Common myeloid progenitor, CD34-positive (primary cell): ENCODE measurements around the gene DEK.
"Not testable (repeated sequence)": the region's sequence is repeated elsewhere in the genome, so short reads cannot be mapped to it uniquely, and the experiment has no call there.

Experiments
- CTCF ChIA-PET: fragments of 350-600 bp; sonication (Branson Sonifier 250); formaldehyde crosslinking; loops from one replicate; lab custom pipeline; 2021; ENCODE audit warnings: antibody characterized with exemption; lab: Charles Lee
- POLR2A ChIA-PET: fragments of 350-600 bp; sonication (Branson Sonifier 250); formaldehyde crosslinking; loops from one replicate; lab custom pipeline; 2021; ENCODE audit warnings: antibody characterized with exemption; lab: Charles Lee
- DNase-seq, 3 donors: peaks; one replicate each; pipeline versions ENCODE4 v3.0.0 to v3.0.0-alpha.2; 2013
- H3K27ac ChIP-seq, 2 experiments: 1 replicate in 1 of 2; 2 replicates in 1 of 2; pipeline ENCODE4 v1.7.0; 2013; ENCODE audit warnings: inconsistent platforms in 2 of 2, low read length in 2 of 2, mild to moderate bottlenecking in 2 of 2, low read depth in 1 of 2, moderate library complexity in 1 of 2; ENCODE audit not compliant: severe bottlenecking in 2 of 2, insufficient read depth in 1 of 2, poor library complexity in 1 of 2
- H3K27me3 ChIP-seq, 5 experiments: replicated peaks in 2 of 5; 1 replicate in 3 of 5; 2 replicates in 2 of 5; pipeline versions ENCODE4 v1.6.1 to v1.7.0; 2013; ENCODE audit warnings: low read length in 4 of 5, mild to moderate bottlenecking in 2 of 5, moderate library complexity in 2 of 5, inconsistent platforms in 1 of 5; ENCODE audit not compliant: insufficient read depth in 5 of 5, control insufficient read depth in 4 of 5
- H3K36me3 ChIP-seq, 4 experiments: 1 replicate in 2 of 4; 2 replicates in 2 of 4; pipeline versions ENCODE4 v1.6.1 to v1.7.0; 2013; ENCODE audit warnings: low read length in 3 of 4, control low read depth in 1 of 4, mild to moderate bottlenecking in 1 of 4; ENCODE audit not compliant: control insufficient read depth in 4 of 4, insufficient read depth in 4 of 4
- H3K4me1 ChIP-seq, 4 experiments: 1 replicate in 3 of 4; 2 replicates in 1 of 4; pipeline versions ENCODE4 v1.6.1 to v1.7.1; 2013; ENCODE audit warnings: low read length in 3 of 4, mild to moderate bottlenecking in 3 of 4, control low read depth in 1 of 4, inconsistent platforms in 1 of 4, moderate library complexity in 1 of 4; ENCODE audit not compliant: control insufficient read depth in 4 of 4, insufficient read depth in 4 of 4; ENCODE audit errors: control extremely low read depth in 1 of 4
- H3K4me3 ChIP-seq, 7 experiments: 1 replicate in 4 of 7; 2 replicates in 3 of 7; pipeline versions ENCODE4 v1.5.1 to v1.7.0; 2013; ENCODE audit warnings: mild to moderate bottlenecking in 7 of 7, low read length in 6 of 7, moderate library complexity in 6 of 7, inconsistent platforms in 2 of 7, low read depth in 2 of 7, control low read depth in 1 of 7; ENCODE audit not compliant: insufficient read depth in 4 of 7, control insufficient read depth in 1 of 7; ENCODE audit errors: extremely low read depth in 1 of 7
- H3K9me3 ChIP-seq, 5 experiments: 1 replicate in 4 of 5; 2 replicates in 1 of 5; pipeline versions ENCODE4 v1.6.1 to v1.7.1; 2013; ENCODE audit warnings: low read length in 4 of 5, mild to moderate bottlenecking in 2 of 5, inconsistent platforms in 1 of 5, low read depth in 1 of 5, moderate library complexity in 1 of 5; ENCODE audit not compliant: control insufficient read depth in 4 of 5, insufficient read depth in 2 of 5; ENCODE audit errors: control extremely low read depth in 1 of 5
- WGBS: methylation state at CpG from one replicate; pipeline ENCODE4 v1.1.5; 2013; ENCODE audit not compliant: insufficient coverage; 5-methylcytosine and 5-hydroxymethylcytosine counted together

The DEK gene

DNA sequence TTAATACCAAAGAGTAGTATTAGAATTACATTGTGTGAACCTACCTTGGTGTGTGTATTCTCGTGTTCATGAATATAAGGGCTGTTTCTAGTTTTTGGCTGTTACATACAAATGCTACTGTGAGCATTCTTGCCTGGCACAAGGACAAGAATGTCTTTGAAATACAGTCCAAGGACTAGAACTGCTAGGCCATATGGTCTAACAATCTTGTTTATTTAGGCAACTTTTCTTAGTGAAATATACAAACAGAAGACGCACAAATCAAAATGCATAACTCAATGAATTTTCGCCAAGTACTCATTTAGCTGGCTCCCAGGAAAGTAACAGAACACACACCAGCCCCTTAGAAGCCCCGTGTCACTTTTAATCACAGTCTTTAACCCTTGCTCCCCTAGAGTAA is 80.6 kb downstream of the DEK start:
- H3K36me3 ChIP-seq: peaks cover 0 to 12% (median under 1%) of the 10 kb centered on the region in 4 experiments
- no peaks in the 10 kb centered on the region for H3K9me3 ChIP-seq
- POLR2A ChIA-PET: no interaction called here
- H3K4me3 ChIP-seq: no peak overlapping the region
- no peaks in the 10 kb centered on the region for H3K27me3 ChIP-seq
- no peak for DNase-seq
- no peak overlapping the region for H3K27ac ChIP-seq
- CTCF ChIA-PET: interaction anchor here (0.6 kb wide), 1 partner anchor 54 kb away, joined by 3 read pairs; no protein-coding TSS in a partner anchor
- peaks cover 4 to 34% (median 26%) of the 10 kb centered on the region in 4 experiments for H3K4me1 ChIP-seq
- 92% methylated on average over 3 of the region's 4 CpGs for WGBS

DNA sequence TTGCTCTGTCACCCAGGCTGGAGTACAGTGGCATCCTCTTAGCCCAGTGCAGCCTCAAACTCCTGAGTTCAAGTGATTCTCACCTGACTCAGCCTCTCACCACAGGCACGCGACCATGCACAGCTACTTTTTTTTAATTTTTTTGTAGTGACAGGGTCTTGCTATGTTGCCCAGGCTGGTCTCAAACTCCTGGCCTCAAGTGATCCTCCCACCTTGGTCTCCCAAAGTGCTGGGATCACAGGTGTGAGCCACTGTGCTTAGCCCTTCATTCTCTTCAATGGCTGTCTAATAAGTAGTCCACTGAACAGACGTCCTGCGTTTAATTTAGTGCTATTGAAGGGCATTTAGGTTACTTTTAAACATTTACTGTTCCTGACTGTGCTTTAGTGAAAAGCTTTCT is 81.8 kb downstream of the DEK start:
- no peaks in the 10 kb centered on the region for H3K27me3 ChIP-seq
- CTCF ChIA-PET: no interaction called here

DNA sequence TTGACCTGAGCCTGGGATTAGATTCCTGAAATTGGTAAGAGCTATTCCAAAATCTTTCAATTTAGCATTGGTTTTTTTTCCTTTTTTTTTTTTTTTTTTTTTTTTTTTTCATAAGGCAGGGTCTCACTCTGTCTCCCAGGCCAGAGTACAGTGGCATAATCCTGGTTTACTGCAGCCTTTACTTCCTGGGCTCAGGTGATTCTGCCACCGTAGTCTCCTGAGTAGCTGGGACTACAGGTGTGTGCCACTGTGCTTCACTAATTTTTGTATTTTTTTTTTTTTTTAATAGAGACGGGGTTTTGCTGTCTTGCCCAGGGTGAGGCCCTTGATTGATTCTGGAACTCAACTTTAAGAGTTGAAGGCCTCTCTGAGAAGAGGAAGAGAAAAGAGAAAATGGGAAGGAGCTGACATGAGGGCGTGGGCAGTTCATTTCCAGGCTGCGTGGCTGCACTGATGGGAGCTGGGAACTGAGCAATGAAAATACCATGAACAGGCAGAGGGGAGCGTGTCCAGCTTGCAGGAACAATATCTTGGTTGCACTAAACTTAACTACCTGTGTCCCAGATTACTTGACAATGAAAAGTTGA is 84.5 kb downstream of the DEK start:
- H3K4me3 ChIP-seq: no peak overlapping the region
- ChIA-PET POLR2A (no interaction called here), CTCF (no interaction called here)
- 32% methylated on average over 4 of the region's 5 CpGs for WGBS
- peaks cover 0 to 8% (median 6%) of the 10 kb centered on the region in 4 experiments for H3K4me1 ChIP-seq
- peak in 1 of 3 donors; percentile 10 for DNase-seq
- H3K27me3 ChIP-seq: no peaks in the 10 kb centered on the region
- H3K36me3 ChIP-seq: peaks cover 0 to 10% (median 2%) of the 10 kb centered on the region in 4 experiments
- H3K27ac ChIP-seq: no peak overlapping the region
- H3K9me3 ChIP-seq: no peaks in the 10 kb centered on the region

More for the DNA sequence above, 81.8 kb downstream of the DEK start:
- Histone ChIP-seq H3K4me3 (no peak overlapping the region), H3K36me3 (peaks cover 0 to 6% (median under 1%) of the 10 kb centered on the region in 4 experiments), H3K9me3 (no peaks in the 10 kb centered on the region), H3K27ac (no peak overlapping the region), H3K4me1 (peaks cover 4 to 31% (median 25%) of the 10 kb centered on the region in 4 experiments)
- DNase-seq: no peak
- 100% methylated on average over 2 of the region's 4 CpGs for WGBS
- POLR2A ChIA-PET: no interaction called here

DNA sequence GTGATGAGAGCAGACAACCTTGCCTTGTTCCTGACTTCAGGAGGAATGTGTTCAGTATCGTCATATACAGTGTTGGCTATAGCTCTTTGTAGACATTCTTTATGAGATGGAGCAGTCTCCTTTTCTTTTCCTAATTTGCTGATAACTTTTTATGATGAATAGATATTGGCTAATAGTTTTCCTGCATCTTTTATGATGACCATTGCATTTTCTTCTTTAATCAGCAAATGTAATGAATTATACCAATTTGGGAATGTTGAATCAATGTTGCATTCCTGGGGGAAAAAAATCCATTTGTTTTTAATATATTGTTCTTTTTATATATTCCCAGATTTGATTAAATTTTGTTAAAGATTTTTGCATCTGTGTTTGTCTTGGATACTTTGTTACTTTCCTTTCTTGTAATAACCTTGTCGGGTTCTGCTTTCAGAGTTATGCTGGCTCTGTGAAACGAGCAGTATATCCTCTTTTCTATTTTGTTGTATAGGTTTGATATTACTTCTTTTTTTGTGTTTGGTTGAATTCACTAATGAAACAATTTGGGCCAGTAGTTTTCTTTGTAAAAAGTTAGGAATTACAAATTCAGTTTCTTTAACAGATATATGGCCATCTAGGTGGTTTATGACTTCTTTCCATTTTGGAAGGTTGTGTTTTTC is 85.2 kb downstream of the DEK start:
- H3K27ac ChIP-seq: no peak overlapping the region
- no peak overlapping the region for H3K4me3 ChIP-seq
- POLR2A ChIA-PET: no interaction called here

DNA sequence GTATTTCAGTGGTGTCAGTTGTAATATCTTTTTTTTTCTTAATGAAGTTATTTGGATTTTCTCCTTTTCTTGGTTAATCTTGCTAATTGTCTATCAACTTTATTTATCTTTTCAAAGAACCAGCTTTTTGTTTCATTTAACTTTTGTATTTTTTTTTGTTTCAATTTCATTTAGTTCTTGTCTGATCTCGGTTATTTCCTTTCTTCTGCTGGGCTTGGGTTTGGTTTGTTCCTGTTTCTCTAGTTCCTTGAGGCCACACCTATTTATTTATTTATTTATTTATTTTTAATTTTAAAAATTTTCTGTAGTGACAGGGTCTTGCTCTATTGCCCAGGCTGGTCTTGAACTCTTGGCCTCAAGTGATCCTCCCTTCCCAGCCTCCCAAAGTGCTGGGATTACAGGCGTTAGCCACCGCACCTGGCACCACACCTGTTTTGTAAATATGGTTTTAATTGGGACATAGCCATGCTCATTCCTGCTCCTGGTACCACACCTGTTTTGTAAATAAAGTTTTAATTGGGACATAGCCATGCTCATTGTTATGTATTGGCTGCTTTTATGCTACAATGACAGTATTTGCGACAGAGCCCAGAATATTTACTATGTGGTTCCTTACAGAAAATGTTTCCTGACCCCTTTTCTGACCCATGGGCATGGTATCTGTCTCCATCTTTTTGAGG is 86.9 kb downstream of the DEK start:
- ChIA-PET POLR2A (interaction anchor here (0.6 kb wide), 1 partner anchor 14 kb away, joined by 7 read pairs; no protein-coding TSS in a partner anchor), CTCF (no interaction called here)
- Histone ChIP-seq H3K27ac (no peak overlapping the region), H3K36me3 (peaks cover 0 to 18% (median 2%) of the 10 kb centered on the region in 4 experiments), H3K4me1 (peaks cover 0 to 8% (median 6%) of the 10 kb centered on the region in 4 experiments), H3K9me3 (no peaks in the 10 kb centered on the region), H3K27me3 (no peaks in the 10 kb centered on the region), H3K4me3 (no peak overlapping the region)
- DNase-seq: peak in 1 of 3 donors; percentile 14
- 100% methylated on average over 1 of the region's 4 CpGs for WGBS

More for the DNA sequence above, 85.2 kb downstream of the DEK start:
- peak in 1 of 3 donors; percentile 7 for DNase-seq
- CTCF ChIA-PET: no interaction called here
- Histone ChIP-seq H3K27me3 (no peaks in the 10 kb centered on the region), H3K9me3 (no peaks in the 10 kb centered on the region), H3K36me3 (peaks cover 0 to 16% (median 2%) of the 10 kb centered on the region in 4 experiments), H3K4me1 (peaks cover 0 to 8% (median 6%) of the 10 kb centered on the region in 4 experiments)
- no CpG with 5 or more reads among the region's 3 CpGs for WGBS

DNA sequence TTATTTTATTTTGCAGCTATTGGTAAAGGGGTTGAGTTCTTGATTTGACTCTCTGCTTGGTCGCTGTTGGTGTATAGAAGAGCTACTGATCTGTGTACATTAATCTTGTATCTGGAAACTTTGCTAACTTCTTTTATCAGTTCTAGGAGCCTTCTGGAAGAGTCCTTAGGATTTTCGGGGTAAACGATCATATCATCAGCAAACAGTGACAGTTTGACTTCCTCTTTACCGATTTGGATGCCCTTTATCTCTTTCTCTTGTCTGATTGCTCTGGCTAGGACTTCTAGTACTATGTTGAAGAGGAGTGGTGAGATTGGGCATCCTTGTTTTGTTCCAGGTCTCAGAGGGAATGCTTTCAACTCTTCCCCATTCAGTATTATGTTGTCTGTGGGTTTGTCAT is 88.1 kb downstream of the DEK start:
- CTCF ChIA-PET, H3K27me3 ChIP-seq, H3K4me1 ChIP-seq, DNase-seq, H3K27ac ChIP-seq, H3K4me3 ChIP-seq, H3K9me3 ChIP-seq: not testable (repeated sequence)
- POLR2A ChIA-PET: interaction anchor here (0.6 kb wide), 1 partner anchor 15 kb away, joined by 3 read pairs; no protein-coding TSS in a partner anchor
- 30% methylated on average over 2 of the region's 4 CpGs for WGBS
- peaks cover 2 to 27% (median 7%) of the 10 kb centered on the region in 4 experiments for H3K36me3 ChIP-seq
